GM06990 (cell line): ENCODE results near the gene GJC1.

Source experiments
- DNase-seq: peaks from one replicate; pipeline ENCODE4 v3.0.0-alpha.2; 2011; ENCODE audit not compliant: insufficient read length; ENCODE audit errors: extremely low read depth
- H3K27me3 ChIP-seq: replicated peaks from 2 replicates; pipeline ENCODE4 v1.6.0; 2011; ENCODE audit warnings: low read length; ENCODE audit not compliant: control insufficient read depth, insufficient read depth
- H3K36me3 ChIP-seq: 2 replicates; pipeline ENCODE4 v1.5.1; 2011; ENCODE audit warnings: low read length; ENCODE audit not compliant: control insufficient read depth, insufficient read depth
- H3K4me3 ChIP-seq: replicated peaks from 2 replicates; pipeline ENCODE4 v1.5.1; 2011; ENCODE audit warnings: low read depth, mild to moderate bottlenecking, control low read depth, low read length
- CTCF ChIP-seq: IDR thresholded peaks from 2 replicates; pipeline ENCODE4 v1.5.1; 2011; ENCODE audit warnings: low read length, control low read depth, mild to moderate bottlenecking, inconsistent platforms; ENCODE audit not compliant: insufficient read depth, poor library complexity, severe bottlenecking

GJC1 gene

DNA sequence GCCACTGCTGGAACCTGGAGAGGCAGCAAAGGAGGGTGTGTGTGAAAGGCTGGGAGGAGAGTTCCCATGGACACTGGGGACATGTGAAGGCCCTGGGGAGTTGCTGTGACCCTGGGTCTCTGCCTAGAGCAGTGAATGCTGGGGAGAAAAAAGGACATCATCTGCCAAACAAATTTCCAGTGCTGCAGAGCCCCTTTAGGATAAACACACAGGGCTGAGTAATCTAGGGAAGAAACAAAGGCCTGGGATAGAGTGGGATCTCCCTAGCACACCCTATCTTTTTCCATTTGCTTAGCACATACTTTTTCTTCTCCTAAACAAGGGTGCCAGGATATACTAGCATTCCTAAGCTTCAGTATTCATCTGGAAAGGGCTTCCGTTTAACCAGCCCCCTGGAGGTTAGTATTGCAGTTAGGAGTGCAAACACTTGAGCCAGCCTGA lies 14.3 kb upstream of the GJC1 start:
- H3K27me3 ChIP-seq = no peaks in the 10 kb centered on the region
- DNase-seq = no peak
- TF ChIP-seq CTCF = no peak
- 0 out of 2 replicates have a peak, but pooled peaks cover 1% of the 10 kb centered on the region for H3K36me3 ChIP-seq
- H3K4me3 ChIP-seq = no peak overlapping the region

DNA sequence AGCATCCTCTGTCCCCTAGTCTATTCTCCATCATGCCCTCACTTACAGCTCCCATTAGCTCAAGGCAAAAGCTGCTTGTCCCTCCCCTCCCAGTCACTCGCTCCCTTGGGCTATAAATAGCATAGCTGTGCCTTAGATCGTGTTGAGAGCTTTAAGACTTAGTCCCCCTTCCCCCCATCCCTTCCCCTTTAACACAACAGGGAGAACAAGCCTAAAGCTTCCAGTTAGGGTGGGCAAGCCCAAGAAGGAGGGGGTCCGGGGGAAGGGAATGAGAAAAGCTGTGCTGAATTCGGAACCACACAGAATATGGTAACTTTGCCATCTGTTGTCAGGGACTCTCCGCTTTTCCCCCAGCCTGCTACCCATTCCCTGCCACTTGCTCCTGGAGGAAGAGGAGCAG lies 12.7 kb upstream of the GJC1 start:
- no peaks in the 10 kb centered on the region for H3K36me3 ChIP-seq
- H3K27me3 ChIP-seq = no peaks in the 10 kb centered on the region
- TF ChIP-seq CTCF = no peak
- DNase-seq = no peak
- H3K4me3 ChIP-seq = no peak overlapping the region

- no peak for DNase-seq
- no peaks in the 10 kb centered on the region for H3K27me3 ChIP-seq
- TF ChIP-seq CTCF = no peak
- H3K4me3 ChIP-seq = no peak overlapping the region
- no peaks in the 10 kb centered on the region for H3K36me3 ChIP-seq
Observed at GRCh38 chr17:44840936-44841335, 10.8 kb upstream of the GJC1 start.

DNA sequence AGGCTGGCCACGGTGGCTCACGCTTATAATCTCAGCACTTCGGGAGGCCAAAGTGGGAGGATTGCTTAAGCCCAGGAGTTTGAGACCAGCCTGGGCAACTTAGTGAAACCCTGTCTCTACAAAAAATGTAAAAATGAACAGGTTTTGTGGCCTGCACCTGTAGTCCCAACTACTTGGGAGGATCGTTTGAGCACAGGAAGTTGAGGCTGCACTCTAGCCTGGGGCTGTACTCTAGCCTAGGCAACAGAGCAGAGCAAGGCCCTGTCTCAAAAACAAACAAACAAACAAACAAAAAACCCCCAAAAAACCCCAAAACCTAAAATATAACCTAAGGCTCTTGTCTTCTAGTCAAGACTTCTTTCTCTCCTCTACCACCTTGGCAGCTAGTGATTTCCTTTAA lies 10.2 kb upstream of the GJC1 start:
- H3K36me3 ChIP-seq = no peaks in the 10 kb centered on the region
- H3K27me3 ChIP-seq = no peaks in the 10 kb centered on the region
- TF ChIP-seq CTCF = no peak
- no peak for DNase-seq
- no peak overlapping the region for H3K4me3 ChIP-seq

DNA sequence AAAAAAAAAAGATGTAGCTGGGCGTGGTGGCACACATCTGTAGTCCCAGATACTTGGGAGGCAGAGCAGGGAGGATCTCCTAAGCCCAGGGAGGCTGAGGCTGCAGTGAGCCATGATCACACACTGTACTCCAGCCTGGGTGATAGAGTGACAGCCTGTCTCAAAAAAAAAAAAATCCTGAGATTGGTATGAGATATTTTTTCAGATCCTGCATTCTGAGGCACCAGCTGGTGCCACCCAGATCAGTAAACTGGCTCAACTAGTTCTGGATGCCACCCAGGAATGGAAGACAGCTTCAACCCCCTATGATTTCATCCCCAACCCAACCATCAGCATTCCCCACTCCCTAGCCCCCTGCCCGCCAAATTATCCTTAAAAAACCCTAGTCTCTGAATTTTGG lies 7.1 kb upstream of the GJC1 start:
- TF ChIP-seq CTCF = no peak
- Histone ChIP-seq H3K36me3 (no peaks in the 10 kb centered on the region), H3K27me3 (no peaks in the 10 kb centered on the region), H3K4me3 (no peak overlapping the region)
- no peak for DNase-seq

DNA sequence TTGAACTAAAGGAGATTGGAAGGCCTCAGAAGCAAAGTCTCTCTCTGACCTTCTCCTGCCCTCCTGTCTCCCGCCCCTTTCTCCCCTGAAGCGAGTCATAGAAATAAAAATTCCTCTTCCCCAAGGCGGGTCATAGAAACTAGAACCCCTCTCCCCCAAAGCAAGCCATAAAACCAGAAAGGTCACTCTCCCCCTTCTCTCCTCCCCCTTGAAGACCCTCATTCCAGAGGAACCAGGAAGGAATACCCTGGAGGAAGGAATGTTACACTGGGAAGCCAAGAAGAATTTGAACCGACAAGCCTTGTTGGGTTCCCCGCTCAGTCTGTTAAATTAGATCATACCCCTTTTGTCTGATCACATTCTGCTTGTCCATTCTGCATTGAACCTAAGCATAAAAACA lies 2.7 kb upstream of the GJC1 start:
- DNase-seq = no peak
- Histone ChIP-seq H3K4me3 (no peak overlapping the region), H3K27me3 (no peaks in the 10 kb centered on the region), H3K36me3 (no peaks in the 10 kb centered on the region)
- no peak for TF ChIP-seq CTCF
